OCI-LY3 (cell line): ENCODE data around the gene FLVCR2.

Source experiments
- EZH2phosphoT487 ChIP-seq: fragments of 200-600 bp; shearing (Covaris generic); IDR thresholded peaks from 2 replicates; pipeline ENCODE4 v1.6.1; 2018; ENCODE audit warnings: antibody characterized with exemption, mixed run types, low read depth
- TF ChIP-seq, protein P1 (sequence below): fragments of 200-600, 300-600 bp; sonication (generic); IDR thresholded peaks from 2 replicates; pipeline ENCODE4 v1.5.1; 2014; ENCODE audit warnings: antibody characterized with exemption, low read length, low read depth

DNA sequence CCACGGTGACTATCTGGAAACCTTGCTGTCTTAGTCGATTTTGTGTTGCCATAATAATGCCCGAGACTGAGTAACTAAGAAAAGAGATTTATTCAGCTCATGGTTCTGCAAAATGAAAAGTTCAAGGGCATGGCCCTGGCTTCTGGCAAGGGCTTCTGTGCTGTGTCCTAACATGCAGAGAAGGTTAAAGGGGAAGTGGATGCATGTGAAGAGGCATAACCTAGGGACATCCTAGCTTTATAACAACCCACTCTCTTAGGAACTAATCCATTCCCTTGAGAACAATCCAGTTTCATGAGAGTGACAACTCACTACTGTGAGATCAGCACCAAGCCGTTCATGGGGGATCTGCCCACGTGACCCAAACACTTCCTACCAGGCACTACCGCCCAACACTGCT is 11.5 kb downstream of the FLVCR2 start:
- TF ChIP-seq, protein P1, sequence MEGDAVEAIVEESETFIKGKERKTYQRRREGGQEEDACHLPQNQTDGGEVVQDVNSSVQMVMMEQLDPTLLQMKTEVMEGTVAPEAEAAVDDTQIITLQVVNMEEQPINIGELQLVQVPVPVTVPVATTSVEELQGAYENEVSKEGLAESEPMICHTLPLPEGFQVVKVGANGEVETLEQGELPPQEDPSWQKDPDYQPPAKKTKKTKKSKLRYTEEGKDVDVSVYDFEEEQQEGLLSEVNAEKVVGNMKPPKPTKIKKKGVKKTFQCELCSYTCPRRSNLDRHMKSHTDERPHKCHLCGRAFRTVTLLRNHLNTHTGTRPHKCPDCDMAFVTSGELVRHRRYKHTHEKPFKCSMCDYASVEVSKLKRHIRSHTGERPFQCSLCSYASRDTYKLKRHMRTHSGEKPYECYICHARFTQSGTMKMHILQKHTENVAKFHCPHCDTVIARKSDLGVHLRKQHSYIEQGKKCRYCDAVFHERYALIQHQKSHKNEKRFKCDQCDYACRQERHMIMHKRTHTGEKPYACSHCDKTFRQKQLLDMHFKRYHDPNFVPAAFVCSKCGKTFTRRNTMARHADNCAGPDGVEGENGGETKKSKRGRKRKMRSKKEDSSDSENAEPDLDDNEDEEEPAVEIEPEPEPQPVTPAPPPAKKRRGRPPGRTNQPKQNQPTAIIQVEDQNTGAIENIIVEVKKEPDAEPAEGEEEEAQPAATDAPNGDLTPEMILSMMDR = no peak
- TF ChIP-seq EZH2phosphoT487 = no peak
